Rectal smooth muscle tissue (tissue), 1 donor: Measurements from ENCODE around the gene MAN1C1.

Experiments used
- H3K27ac ChIP-seq: one replicate; pipeline ENCODE4 v1.7.0; 2013; ENCODE audit warnings: low read depth, low read length, inconsistent platforms
- H3K27me3 ChIP-seq: one replicate; pipeline ENCODE4 v1.7.0; 2013; ENCODE audit warnings: low read length; ENCODE audit not compliant: control insufficient read depth, insufficient read depth
- H3K36me3 ChIP-seq: one replicate; pipeline ENCODE4 v1.7.0; 2013; ENCODE audit warnings: low read length; ENCODE audit not compliant: control insufficient read depth, insufficient read depth
- H3K4me1 ChIP-seq: one replicate; pipeline ENCODE4 v1.7.0; 2013; ENCODE audit warnings: low read length; ENCODE audit not compliant: control insufficient read depth, insufficient read depth
- H3K4me3 ChIP-seq: one replicate; pipeline ENCODE4 v1.7.0; 2013; ENCODE audit warnings: low read length
- H3K9ac ChIP-seq: one replicate; pipeline ENCODE4 v1.7.0; 2013; ENCODE audit warnings: low read length

Gene MAN1C1

DNA sequence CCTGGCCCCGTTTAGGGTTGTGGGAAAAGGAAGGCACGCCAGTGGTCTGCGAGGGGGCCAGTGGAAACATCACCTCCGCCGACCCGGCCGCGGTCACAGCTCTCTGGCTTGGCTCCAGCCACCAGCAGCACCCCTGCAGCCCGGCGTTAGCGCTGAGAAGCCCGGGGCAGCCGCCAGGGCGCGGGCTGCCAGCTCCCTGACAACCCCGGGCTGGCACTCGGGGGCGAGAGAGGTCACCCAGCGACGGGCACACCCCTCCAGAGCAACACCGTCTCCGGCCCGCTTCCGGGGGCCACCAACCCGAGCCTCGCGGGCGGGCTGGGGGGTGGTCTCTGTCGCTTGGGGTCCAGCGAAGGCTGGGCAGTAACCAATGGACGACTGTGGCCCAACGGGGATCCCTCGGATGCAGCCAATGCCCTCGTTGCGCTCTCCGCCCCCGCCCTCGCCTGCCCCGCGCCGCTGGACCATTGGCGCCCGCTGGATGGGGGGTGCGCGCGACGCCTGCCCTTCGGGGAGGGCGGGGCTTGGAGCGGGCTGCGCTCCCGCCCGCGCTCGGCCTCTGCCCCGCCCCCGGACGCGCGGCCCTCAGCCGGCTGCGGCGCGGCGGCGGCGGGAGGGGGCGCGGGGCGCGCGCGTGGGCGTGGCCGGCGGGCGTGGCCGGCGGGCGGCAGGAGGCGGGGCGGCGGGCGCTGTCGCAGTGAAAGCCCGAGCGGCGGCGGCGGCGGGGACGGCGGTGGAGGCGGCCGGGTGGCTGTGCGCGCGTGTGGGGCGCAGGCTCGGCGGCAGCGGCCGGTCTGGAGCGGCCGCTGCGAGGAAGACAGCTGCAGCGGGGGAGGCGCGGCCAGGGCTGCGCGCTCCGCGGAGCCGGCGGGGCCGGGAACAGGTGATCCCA is at the start of gene MAN1C1:
MAN1C1 (plus strand) TSS at position 697 of the 892 bp plus-strand sequence. CDS start 1,007 bp downstream, outside the sequence.
- H3K9ac ChIP-seq = no peak within 1 kb of the TSS
- H3K4me1 ChIP-seq = peaks cover 8% of the 10 kb centered on the region
- H3K27me3 ChIP-seq = no peaks in the 10 kb centered on the region
- H3K27ac ChIP-seq = peak within 1 kb of the TSS; percentile 79
- peak within 1 kb of the TSS; percentile 72 for H3K4me3 ChIP-seq
- no peaks in the 10 kb centered on the region for H3K36me3 ChIP-seq

DNA sequence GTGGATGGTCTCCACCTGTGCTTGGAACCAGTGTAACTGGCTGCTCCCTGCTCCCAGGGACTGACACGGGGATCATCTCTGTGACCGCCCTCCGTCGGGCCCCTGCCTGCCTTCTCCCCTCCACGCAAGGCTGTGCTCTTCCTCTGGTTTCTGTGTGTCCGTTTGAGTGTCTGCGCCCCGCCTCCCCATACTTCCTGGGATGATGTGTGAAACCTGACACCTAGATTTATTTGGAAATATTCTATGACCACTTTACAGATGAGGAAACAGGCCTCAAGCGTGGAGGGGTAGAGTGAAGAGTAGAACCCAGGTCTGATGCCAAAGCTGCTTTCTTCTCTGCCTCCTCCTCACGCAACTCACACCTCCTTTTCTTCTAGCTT is 48.9 kb upstream of the MAN1C1 start:
- H3K4me1 ChIP-seq = peaks cover 35% of the 10 kb centered on the region
- H3K27me3 ChIP-seq = no peaks in the 10 kb centered on the region
- H3K36me3 ChIP-seq = peaks cover 4% of the 10 kb centered on the region
- no peak overlapping the region for H3K9ac ChIP-seq
- H3K27ac ChIP-seq = peak overlapping the region; percentile 79
- no peak overlapping the region for H3K4me3 ChIP-seq

DNA sequence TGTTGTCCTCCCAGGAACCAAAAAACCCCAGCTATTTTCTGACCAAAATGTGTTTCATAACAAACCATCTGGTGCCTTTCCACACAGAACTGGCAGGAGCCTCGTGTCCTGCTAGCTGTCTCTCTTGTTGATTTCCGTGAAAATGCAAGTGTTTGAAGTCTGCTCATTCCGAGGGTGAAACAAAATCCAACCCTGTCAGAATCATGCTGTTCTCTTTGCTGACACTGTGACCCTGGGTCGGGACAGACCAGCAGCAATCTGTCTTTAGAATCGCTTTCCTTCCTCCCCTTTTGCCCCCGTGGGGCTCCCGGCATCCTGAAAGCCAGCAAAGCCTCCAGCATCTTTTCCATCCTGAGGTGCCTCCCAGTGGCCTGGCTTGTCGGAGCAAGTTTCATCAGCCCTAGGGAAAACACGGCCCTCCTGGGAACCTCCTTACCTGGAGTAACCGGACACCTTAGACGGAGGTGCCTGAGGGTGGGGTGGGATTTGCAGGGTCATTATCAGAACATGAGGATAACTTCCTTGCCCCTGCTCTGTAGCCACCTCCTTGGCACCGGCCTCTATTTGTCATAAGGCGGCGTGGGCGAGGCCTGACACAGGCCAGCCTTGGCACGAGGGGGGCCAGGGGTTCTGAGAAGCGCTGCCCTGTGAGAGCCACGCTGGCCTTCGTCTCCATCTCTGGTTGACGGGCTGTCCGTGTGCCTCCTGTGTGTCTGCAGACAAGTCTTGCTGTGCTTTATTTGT is 48.3 kb upstream of the MAN1C1 start:
- Histone ChIP-seq H3K27ac (peak overlapping the region; percentile 79), H3K36me3 (peaks cover 4% of the 10 kb centered on the region), H3K4me3 (no peak overlapping the region), H3K9ac (no peak overlapping the region), H3K4me1 (peaks cover 35% of the 10 kb centered on the region), H3K27me3 (no peaks in the 10 kb centered on the region)

DNA sequence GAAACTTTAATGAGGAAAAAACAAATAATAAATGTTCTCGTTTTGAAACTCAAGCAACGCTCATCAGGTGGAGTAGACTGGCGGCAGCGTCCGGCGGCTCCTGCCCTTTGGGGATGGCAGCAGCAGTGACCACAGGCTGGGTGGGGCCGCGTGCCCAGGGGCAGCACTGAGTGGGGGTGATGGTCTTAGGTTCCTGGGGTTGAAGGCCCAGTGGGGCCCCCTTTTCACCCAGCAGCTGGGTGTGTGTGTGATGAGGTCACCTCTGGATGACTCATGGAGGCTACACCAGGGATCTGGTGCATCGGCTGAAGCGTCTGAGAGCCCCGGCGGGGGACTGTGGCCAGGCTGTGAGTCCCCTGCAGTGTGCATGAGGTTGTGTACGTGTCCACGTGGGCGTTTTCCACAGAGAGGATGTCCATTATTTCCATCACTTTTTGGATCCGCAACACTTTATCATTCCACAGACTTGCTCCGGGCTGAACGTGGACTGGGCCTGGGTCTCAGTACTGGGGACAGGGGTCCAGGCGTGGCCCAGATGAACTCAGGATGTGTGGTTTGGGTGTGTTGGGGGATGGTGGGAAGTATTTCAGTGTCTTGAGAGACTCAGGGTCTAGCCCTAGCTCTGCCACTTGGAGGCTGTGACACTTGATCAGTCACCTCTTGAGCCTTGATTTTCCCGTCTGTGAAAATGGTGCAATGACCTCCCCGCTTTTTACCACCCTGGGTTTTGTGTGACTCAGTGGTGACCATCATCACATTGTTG is 47.6 kb upstream of the MAN1C1 start:
- no peaks in the 10 kb centered on the region for H3K27me3 ChIP-seq
- peak overlapping the region; percentile 79 for H3K27ac ChIP-seq
- H3K4me3 ChIP-seq = no peak overlapping the region
- H3K9ac ChIP-seq = no peak overlapping the region
- peaks cover 4% of the 10 kb centered on the region for H3K36me3 ChIP-seq
- H3K4me1 ChIP-seq = peaks cover 35% of the 10 kb centered on the region

DNA sequence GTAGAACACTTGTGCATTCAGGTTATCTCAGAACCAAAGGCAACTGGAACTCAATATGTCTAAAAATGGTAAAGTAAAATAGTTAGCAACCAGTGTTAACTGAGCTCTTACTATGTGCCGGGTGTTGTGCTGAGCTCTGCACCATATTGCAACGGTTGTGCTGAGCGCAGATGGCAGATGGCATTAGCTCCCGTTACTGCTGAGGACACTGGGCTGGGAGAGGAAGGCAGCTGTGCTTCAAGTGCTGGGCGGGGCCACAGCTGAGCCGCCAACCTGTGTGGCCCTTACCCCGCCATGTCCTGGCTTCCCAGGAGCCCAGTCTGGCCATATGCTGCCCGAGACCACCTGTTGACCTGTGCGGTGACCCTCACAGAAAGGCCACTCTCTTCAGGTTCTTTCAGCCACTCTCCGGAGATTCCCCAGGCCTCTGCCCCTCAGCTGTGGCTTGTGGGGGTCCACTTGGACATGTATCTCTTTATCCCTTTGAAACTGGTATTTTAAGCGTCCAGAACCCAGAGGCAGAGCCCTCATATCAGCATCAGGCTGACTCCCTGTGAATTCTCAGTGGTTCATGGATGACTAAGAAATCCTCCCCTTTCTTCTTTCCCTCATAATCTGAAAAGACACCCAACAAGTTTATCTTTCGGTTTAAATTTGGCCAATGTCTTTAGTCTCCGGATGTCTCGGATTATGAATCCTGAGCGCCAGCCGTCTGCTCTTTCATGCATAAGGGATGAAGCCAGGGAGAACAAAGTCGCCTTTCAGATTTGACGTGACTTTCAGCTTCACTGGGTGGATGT is 46.8 kb upstream of the MAN1C1 start:
- no peak overlapping the region for H3K27ac ChIP-seq
- H3K27me3 ChIP-seq = peaks cover 1% of the 10 kb centered on the region
- H3K36me3 ChIP-seq = peaks cover 3% of the 10 kb centered on the region
- H3K9ac ChIP-seq = no peak overlapping the region
- peaks cover 33% of the 10 kb centered on the region for H3K4me1 ChIP-seq
- H3K4me3 ChIP-seq = no peak overlapping the region

DNA sequence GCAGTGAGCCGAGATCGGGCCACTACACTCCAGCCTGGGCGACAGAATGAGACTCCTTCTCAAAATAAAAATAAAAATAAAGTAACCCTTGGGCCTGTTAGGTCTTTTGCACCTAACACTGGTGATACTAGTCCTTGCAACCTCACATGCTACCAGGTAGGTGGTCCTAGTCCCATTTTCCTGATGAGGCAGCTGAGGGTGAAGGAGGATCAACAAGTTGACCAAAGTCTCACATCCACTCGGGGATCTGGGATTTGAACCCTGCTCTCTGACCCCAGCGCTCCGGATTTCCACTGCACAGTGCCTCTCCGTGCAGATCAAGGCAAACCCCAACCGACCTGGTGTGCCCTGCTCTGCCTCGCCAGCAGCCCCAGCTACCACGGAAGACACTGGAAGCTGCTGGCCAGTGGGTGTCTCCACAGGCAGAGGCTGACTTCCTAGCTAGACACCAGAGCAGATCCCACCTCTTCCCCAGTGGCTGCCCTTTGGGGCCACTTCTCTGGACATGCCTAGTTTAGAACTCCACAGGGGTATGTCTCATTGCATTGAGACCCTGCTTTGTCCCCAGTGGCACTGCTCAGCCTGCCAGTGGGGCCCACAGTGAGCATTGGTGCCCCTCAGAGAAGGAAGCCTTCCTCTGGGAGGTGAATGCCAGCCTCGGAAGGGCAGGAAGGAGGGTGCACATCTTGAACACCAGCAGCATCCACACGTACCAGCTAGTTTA is 45.6 kb upstream of the MAN1C1 start:
- Histone ChIP-seq H3K4me3 (no peak overlapping the region), H3K27ac (no peak overlapping the region), H3K27me3 (peaks cover 1% of the 10 kb centered on the region), H3K4me1 (peaks cover 28% of the 10 kb centered on the region), H3K9ac (no peak overlapping the region), H3K36me3 (no peaks in the 10 kb centered on the region)

DNA sequence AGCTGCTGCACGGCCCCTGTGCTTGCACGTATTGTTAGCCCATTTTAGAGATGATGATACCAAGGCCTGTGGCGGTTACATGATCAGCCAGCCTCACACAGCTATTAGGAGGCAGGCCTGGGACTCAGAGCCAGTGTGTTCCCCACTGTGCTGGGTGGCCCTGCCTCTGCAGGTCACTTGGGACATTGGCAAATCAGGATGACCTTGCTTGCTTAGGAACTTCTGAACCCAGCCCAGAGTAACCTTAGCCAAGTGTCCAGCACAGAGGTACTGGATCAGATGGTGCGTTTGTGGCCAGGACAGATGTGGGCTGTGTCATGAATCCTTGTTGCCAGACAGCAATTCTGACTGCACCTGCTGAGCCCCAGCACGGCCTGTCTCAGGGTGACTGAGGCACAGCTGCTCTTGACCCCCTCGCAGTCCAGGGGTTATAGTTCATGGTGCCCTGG is 45.0 kb upstream of the MAN1C1 start:
- H3K4me1 ChIP-seq = peaks cover 24% of the 10 kb centered on the region
- no peak overlapping the region for H3K4me3 ChIP-seq
- no peak overlapping the region for H3K27ac ChIP-seq
- no peaks in the 10 kb centered on the region for H3K36me3 ChIP-seq
- H3K27me3 ChIP-seq = peaks cover 1% of the 10 kb centered on the region
- no peak overlapping the region for H3K9ac ChIP-seq

DNA sequence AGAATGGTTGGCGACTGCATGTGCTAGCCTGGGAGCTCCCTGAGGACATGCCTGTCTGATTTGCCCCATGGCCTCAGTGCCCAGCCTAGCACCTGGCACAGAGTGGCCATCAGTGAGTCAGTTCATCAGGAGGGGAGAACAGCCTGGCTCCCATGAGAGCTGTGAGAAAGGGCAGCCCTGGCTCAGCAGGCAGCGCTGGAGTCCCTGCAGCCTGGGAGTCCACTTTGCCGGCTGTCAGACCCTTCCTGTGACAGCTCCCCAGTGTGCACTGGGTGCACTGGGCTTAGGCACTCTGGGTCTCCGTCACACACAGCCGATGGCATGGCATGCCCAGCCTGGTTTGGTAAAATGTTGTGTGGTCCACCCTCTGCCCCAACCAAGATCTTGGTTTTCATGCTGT is 44.5 kb upstream of the MAN1C1 start:
- Histone ChIP-seq H3K27me3 (peaks cover 1% of the 10 kb centered on the region), H3K4me3 (no peak overlapping the region), H3K27ac (no peak overlapping the region), H3K36me3 (no peaks in the 10 kb centered on the region), H3K4me1 (peaks cover 19% of the 10 kb centered on the region), H3K9ac (no peak overlapping the region)

DNA sequence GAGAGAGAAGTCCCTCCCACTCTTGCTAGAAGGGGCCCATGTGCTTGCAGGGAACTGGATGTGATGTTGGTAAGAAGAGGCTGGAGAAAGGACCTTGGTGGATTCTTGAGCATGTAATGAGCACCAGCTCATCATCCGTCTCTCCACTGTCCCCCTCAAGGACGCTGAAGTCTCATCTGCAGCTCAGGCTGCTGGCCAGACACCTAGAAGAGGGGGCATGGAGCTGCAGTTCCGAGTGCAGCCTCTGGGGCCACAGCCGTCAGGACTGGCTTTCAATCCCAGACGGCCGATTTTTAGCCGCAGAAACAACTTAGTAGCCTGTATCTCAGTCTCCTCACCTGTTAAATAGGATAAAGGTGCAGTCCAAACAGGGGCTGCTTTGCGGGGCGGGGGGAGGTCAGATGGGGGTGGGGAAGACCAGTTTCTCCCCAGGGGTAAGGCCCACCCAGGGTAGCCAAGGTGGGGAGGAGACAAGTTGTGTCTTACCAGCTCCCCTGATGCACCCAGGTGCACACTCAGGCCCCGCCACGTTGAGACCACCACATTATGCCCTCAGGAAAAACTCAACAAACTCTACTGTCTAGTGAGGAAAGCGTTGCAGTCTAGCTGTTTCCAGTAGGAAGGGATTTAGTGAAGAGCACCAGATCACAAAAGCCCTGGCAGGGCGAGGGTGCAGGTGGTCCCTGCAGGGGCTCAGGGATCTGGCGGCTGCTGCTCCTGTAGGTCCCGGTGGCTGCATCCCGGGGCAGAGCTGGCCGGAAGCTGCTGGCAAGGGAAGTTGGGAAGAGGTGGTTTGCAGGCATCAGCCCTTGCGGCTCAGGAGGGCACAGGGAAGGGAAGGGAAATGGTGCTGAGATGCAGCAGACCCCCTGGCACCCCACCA is 43.6 kb upstream of the MAN1C1 start:
- Histone ChIP-seq H3K9ac (no peak overlapping the region), H3K4me1 (peaks cover 11% of the 10 kb centered on the region), H3K27me3 (peaks cover 1% of the 10 kb centered on the region), H3K36me3 (no peaks in the 10 kb centered on the region), H3K27ac (no peak overlapping the region), H3K4me3 (peak overlapping the region; percentile 34)

DNA sequence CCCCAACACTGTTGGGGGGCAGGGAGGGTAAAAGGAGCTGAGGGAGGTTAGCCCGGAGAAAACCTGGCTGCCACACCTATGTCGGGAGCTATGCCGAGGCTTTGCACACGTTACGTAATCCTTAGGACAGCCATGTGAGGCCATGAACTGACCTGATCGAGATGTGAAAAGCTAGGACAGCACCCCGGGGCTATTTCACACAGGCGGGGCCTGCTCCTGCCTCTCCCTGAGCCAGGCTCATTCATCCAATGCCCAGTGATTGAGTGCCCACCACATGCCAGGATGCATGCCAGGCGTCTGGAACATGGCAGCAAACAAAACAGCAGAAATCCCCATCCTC is 43.0 kb upstream of the MAN1C1 start:
- Histone ChIP-seq H3K36me3 (no peaks in the 10 kb centered on the region), H3K4me3 (peak overlapping the region; percentile 34), H3K9ac (no peak overlapping the region), H3K27me3 (peaks cover 1% of the 10 kb centered on the region), H3K27ac (no peak overlapping the region), H3K4me1 (peaks cover 5% of the 10 kb centered on the region)
